ENCODE results near the gene GPR15LG.

- TF ChIP-seq EZH2phosphoT487 (IDR thresholded peaks at IDR 0.05; ENCODE audit: insufficient read depth, low read depth) (no peak), EZH2 (IDR thresholded peaks at IDR 0.05; ENCODE audit: insufficient read depth, poor library complexity, severe bottlenecking) (no peak)
These were observed 21.6 kb downstream of the GPR15LG start for GRCh38 chr10:84195044-84195830.
